ENCODE data around the gene ATP8B3. TPM values are rescaled to one million over a fixed set of nuclear protein-coding genes. Genes with fewer than 3 reads are reported as not detected.

The ATP8B3 gene
- total RNA-seq, 1 experiment from 2014 or later = not detected

- Histone ChIP-seq H3K36me3 (no peaks in the 10 kb centered on the region), H3K27me3 (peaks cover 60% of the 10 kb centered on the region), H3K4me3 (no peak overlapping the region), H3K9me3 (no peaks in the 10 kb centered on the region)
- no peak for DNase-seq
Observed at GRCh38 chr19:1749373-1750342, 62.4 kb downstream of the ATP8B3 start.

GRCh38 chr19:1748873-1749341 is 63.2 kb downstream of the ATP8B3 start:
- no peak for DNase-seq
- Histone ChIP-seq H3K36me3 (no peaks in the 10 kb centered on the region), H3K27me3 (peaks cover 60% of the 10 kb centered on the region), H3K4me3 (no peak overlapping the region), H3K9me3 (no peaks in the 10 kb centered on the region)

- H3K4me3 ChIP-seq = no peak overlapping the region
- no peak for DNase-seq
- peaks cover 60% of the 10 kb centered on the region for H3K27me3 ChIP-seq
- H3K9me3 ChIP-seq = no peaks in the 10 kb centered on the region
- H3K36me3 ChIP-seq = no peaks in the 10 kb centered on the region
Observed at GRCh38 chr19:1748115-1748872, 63.8 kb downstream of the ATP8B3 start.

- H3K27me3 ChIP-seq = peaks cover 53% of the 10 kb centered on the region
- DNase-seq = peak; percentile 65
- no peaks in the 10 kb centered on the region for H3K36me3 ChIP-seq
- H3K4me3 ChIP-seq = no peak overlapping the region
- H3K9me3 ChIP-seq = no peaks in the 10 kb centered on the region
Observed at GRCh38 chr19:1747285-1748114, 64.6 kb downstream of the ATP8B3 start.

GRCh38 chr19:1746401-1747284 is 65.4 kb downstream of the ATP8B3 start:
- no peak for DNase-seq
- Histone ChIP-seq H3K9me3 (no peaks in the 10 kb centered on the region), H3K27me3 (peaks cover 46% of the 10 kb centered on the region)

GRCh38 chr19:1745589-1746031 is 66.5 kb downstream of the ATP8B3 start:
- Histone ChIP-seq H3K27me3 (peaks cover 35% of the 10 kb centered on the region), H3K9me3 (no peaks in the 10 kb centered on the region), H3K36me3 (no peaks in the 10 kb centered on the region), H3K4me3 (no peak overlapping the region)
- DNase-seq = no peak

More at GRCh38 chr19:1746401-1747284, 65.4 kb downstream of the ATP8B3 start:
- Histone ChIP-seq H3K36me3 (no peaks in the 10 kb centered on the region), H3K4me3 (no peak overlapping the region)

GRCh38 chr19:1744822-1745563 is 67.1 kb downstream of the ATP8B3 start:
- no peak for DNase-seq
- Histone ChIP-seq H3K36me3 (no peaks in the 10 kb centered on the region), H3K27me3 (peaks cover 29% of the 10 kb centered on the region), H3K4me3 (no peak overlapping the region), H3K9me3 (no peaks in the 10 kb centered on the region)

GRCh38 chr19:1744133-1744665 is 67.9 kb downstream of the ATP8B3 start:
- Histone ChIP-seq H3K9me3 (no peaks in the 10 kb centered on the region), H3K27me3 (peaks cover 21% of the 10 kb centered on the region), H3K4me3 (no peak overlapping the region), H3K36me3 (no peaks in the 10 kb centered on the region)
- DNase-seq = no peak

- Histone ChIP-seq H3K36me3 (no peaks in the 10 kb centered on the region), H3K9me3 (no peaks in the 10 kb centered on the region), H3K27me3 (peaks cover 11% of the 10 kb centered on the region), H3K4me3 (no peak overlapping the region)
- DNase-seq = no peak
Observed at GRCh38 chr19:1742989-1743696, 68.9 kb downstream of the ATP8B3 start.

GRCh38 chr19:1739960-1740629 is 72.0 kb downstream of the ATP8B3 start:
- DNase-seq = no peak
- H3K36me3 ChIP-seq = no peaks in the 10 kb centered on the region
- peaks cover 4% of the 10 kb centered on the region; the same call in 1 of the 2 replicates for H3K27me3 ChIP-seq
- no peaks in the 10 kb centered on the region for H3K9me3 ChIP-seq
- no peak overlapping the region for H3K4me3 ChIP-seq

- H3K36me3 ChIP-seq = no peaks in the 10 kb centered on the region
- DNase-seq = no peak
- peaks cover 12% of the 10 kb centered on the region for H3K27me3 ChIP-seq
- H3K4me3 ChIP-seq = no peak overlapping the region
- H3K9me3 ChIP-seq = no peaks in the 10 kb centered on the region
Observed at GRCh38 chr19:1736927-1737326, 75.1 kb downstream of the ATP8B3 start.

GRCh38 chr19:1736280-1736679 is 75.8 kb downstream of the ATP8B3 start:
- Histone ChIP-seq H3K4me3 (no peak overlapping the region), H3K36me3 (no peaks in the 10 kb centered on the region), H3K27me3 (peaks cover 12% of the 10 kb centered on the region), H3K9me3 (no peaks in the 10 kb centered on the region)
- no peak for DNase-seq

- no peak overlapping the region for H3K4me3 ChIP-seq
- DNase-seq = no peak
Observed at GRCh38 chr19:1734321-1734966, 77.6 kb downstream of the ATP8B3 start.

More at GRCh38 chr19:1734321-1734966, 77.6 kb downstream of the ATP8B3 start:
- Histone ChIP-seq H3K36me3 (no peaks in the 10 kb centered on the region), H3K9me3 (no peaks in the 10 kb centered on the region), H3K27me3 (peaks cover 16% of the 10 kb centered on the region)
